Measurements from ENCODE around the gene ADAM12.

- TF ChIP-seq CTCF (conservative IDR thresholded peaks at IDR 0.05 in 1 of 2, IDR thresholded peaks at IDR 0.05 in 1 of 2; ENCODE audit: low read depth in 1 of 2, low read length in 2 of 2): no peak
- no peak for TF ChIP-seq EZH2 (IDR thresholded peaks at IDR 0.05; ENCODE audit: low read length, missing control alignments)
Measured at GRCh38 chr10:126094537-126094936, 293.7 kb downstream of the ADAM12 start.

All from fibroblast of lung (primary cell).